ENCODE data around the gene TBC1D32. TPM values are rescaled to one million over a fixed set of nuclear protein-coding genes. Genes with fewer than 3 reads are reported as not detected.
"Not testable (repeated sequence)": the region's sequence is repeated elsewhere in the genome, so short reads cannot be mapped to it uniquely, and the experiment has no call there.

The TBC1D32 gene
- total and polyA plus RNA-seq, 2 experiments from 2014 or later: 4.7 to 9.0 TPM

DNA sequence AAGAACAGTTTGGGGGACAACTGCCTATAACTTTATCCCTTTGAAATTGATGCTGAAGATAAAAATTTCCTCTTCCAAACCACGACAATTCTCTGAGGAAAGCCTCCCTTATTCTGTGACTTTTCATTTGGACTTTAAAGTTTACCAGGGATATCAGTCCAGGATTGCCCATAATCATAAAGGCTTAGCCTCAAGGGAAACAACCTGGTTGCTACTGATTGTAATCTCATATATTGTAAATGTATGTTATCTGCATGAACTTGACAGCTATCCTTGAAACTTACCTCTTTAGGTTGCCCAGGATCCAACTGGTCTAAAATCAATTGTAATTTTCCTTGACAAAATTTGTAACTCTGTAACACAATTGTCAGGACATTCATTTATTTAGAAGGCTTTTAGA lies 23.8 kb downstream of the TBC1D32 start:
- H3K4me1 ChIP-seq (ENCODE audit: insufficient read depth): peaks cover 15% of the 10 kb centered on the region
- no peak overlapping the region for H3K4me3 ChIP-seq
- H3F3A ChIP-seq (ENCODE audit: insufficient read depth): peaks cover 10% of the 10 kb centered on the region; the same call in 1 of the 2 replicates
- H3K9ac ChIP-seq: no peak overlapping the region
- in situ Hi-C loops (cut with MboI): no loop called here
- no peaks in the 10 kb centered on the region for H3K79me2 ChIP-seq (ENCODE audit: insufficient read depth)
- H3K4me2 ChIP-seq (ENCODE audit: unreplicated experiment): peak overlapping the region; percentile 25
- H3K36me3 ChIP-seq (ENCODE audit: low read depth): no peaks in the 10 kb centered on the region
- H3K27me3 ChIP-seq (replicated peaks; ENCODE audit: insufficient read depth): no peaks in the 10 kb centered on the region
- H3K27ac ChIP-seq: no peak overlapping the region
- no peaks in the 10 kb centered on the region for H3K9me3 ChIP-seq (ENCODE audit: low read depth)
- no peaks in the 10 kb centered on the region for H4K20me1 ChIP-seq (ENCODE audit: insufficient read depth)
- no peak overlapping the region for H2AFZ ChIP-seq
- no peaks in the 10 kb centered on the region for H3K9me2 ChIP-seq (ENCODE audit: insufficient read depth)
- 74 to 82% methylated on average over 1 of the region's 1 CpG for WGBS, 2 experiments (ENCODE audit: low coverage in 1 of 2, low lambda C conversion rate in 2 of 2, missing lambda C conversion rate in 2 of 2)
- no peak for DNase-seq
- TF ChIP-seq EZH2phosphoT487 (IDR thresholded peaks at IDR 0.05; ENCODE audit: insufficient read depth, low read depth): no peak
- TF ChIP-seq EZH2 (IDR thresholded peaks at IDR 0.05; ENCODE audit: insufficient read depth, poor library complexity, severe bottlenecking): no peak

GRCh38 chr6:121309768-121310469 lies 24.4 kb downstream of the TBC1D32 start:
- no peaks in the 10 kb centered on the region for H4K20me1 ChIP-seq (ENCODE audit: insufficient read depth)
- H3K9ac ChIP-seq: no peak overlapping the region
- no peaks in the 10 kb centered on the region for H3K27me3 ChIP-seq (replicated peaks; ENCODE audit: insufficient read depth)
- no peaks in the 10 kb centered on the region for H3K36me3 ChIP-seq (ENCODE audit: low read depth)
- in situ Hi-C loops (cut with MboI): no loop called here
- H3K79me2 ChIP-seq (ENCODE audit: insufficient read depth): no peaks in the 10 kb centered on the region
- no peaks in the 10 kb centered on the region for H3K9me3 ChIP-seq (ENCODE audit: low read depth)
- H2AFZ ChIP-seq: no peak overlapping the region
- peak overlapping the region; percentile 25 for H3K4me2 ChIP-seq (ENCODE audit: unreplicated experiment)
- peaks cover 15% of the 10 kb centered on the region for H3K4me1 ChIP-seq (ENCODE audit: insufficient read depth)
- WGBS, 2 experiments (ENCODE audit: low coverage in 1 of 2, low lambda C conversion rate in 2 of 2, missing lambda C conversion rate in 2 of 2): 66 to 67% methylated on average over 4 of the region's 4 CpGs
- no peak for TF ChIP-seq EZH2 (IDR thresholded peaks at IDR 0.05; ENCODE audit: insufficient read depth, poor library complexity, severe bottlenecking)
- no peak for TF ChIP-seq EZH2phosphoT487 (IDR thresholded peaks at IDR 0.05; ENCODE audit: insufficient read depth, low read depth)
- H3K4me3 ChIP-seq: no peak overlapping the region
- no peaks in the 10 kb centered on the region for H3K9me2 ChIP-seq (ENCODE audit: insufficient read depth)
- no peak overlapping the region for H3K27ac ChIP-seq
- DNase-seq: peak; percentile 61
- H3F3A ChIP-seq (ENCODE audit: insufficient read depth): peaks cover 10% of the 10 kb centered on the region; the same call in 1 of the 2 replicates

- Histone ChIP-seq H3K9ac (no peak overlapping the region), H3K9me3 (ENCODE audit: low read depth) (no peaks in the 10 kb centered on the region), H3K9me2 (ENCODE audit: insufficient read depth) (no peaks in the 10 kb centered on the region), H2AFZ (no peak overlapping the region), H3K27ac (no peak overlapping the region), H3K27me3 (replicated peaks; ENCODE audit: insufficient read depth) (no peaks in the 10 kb centered on the region), H3K4me3 (no peak overlapping the region), H4K20me1 (ENCODE audit: insufficient read depth) (no peaks in the 10 kb centered on the region), H3K4me1 (ENCODE audit: insufficient read depth) (peaks cover 15% of the 10 kb centered on the region), H3F3A (ENCODE audit: insufficient read depth) (peaks cover 10% of the 10 kb centered on the region; the same call in 1 of the 2 replicates), H3K36me3 (ENCODE audit: low read depth) (no peaks in the 10 kb centered on the region), H3K79me2 (ENCODE audit: insufficient read depth) (no peaks in the 10 kb centered on the region), H3K4me2 (ENCODE audit: unreplicated experiment) (no peak overlapping the region)
- 82 to 83% methylated on average over 7 of the region's 7 CpGs for WGBS, 2 experiments (ENCODE audit: low coverage in 1 of 2, low lambda C conversion rate in 2 of 2, missing lambda C conversion rate in 2 of 2)
- peak; percentile 53 for DNase-seq
- in situ Hi-C loops (cut with MboI): no loop called here
- TF ChIP-seq EZH2phosphoT487 (IDR thresholded peaks at IDR 0.05; ENCODE audit: insufficient read depth, low read depth): no peak
- TF ChIP-seq EZH2 (IDR thresholded peaks at IDR 0.05; ENCODE audit: insufficient read depth, poor library complexity, severe bottlenecking): no peak
These were observed 28.2 kb downstream of the TBC1D32 start for GRCh38 chr6:121305957-121306607.

DNA sequence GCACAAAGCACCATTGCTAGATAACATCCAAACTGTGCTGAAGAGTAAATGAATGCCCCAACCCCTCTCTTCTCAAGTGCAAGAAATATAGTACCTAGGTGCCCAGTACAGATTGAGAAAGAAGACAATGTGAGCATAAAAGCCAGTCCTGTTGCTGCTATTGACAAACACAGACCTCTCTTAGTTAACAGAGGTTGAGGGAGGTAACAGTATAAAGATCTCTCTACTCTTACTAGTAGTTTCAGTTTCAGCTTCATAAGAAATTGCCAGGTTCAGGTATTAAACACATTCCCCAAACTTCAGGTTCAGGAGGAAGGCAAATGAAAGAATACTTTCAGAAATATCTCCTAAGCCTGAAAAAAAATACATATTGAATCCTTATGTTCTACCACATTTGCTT lies 31.4 kb downstream of the TBC1D32 start:
- H3K36me3 ChIP-seq (ENCODE audit: low read depth): no peaks in the 10 kb centered on the region
- no peaks in the 10 kb centered on the region for H4K20me1 ChIP-seq (ENCODE audit: insufficient read depth)
- TF ChIP-seq EZH2phosphoT487 (IDR thresholded peaks at IDR 0.05; ENCODE audit: insufficient read depth, low read depth): no peak
- no peak for TF ChIP-seq EZH2 (IDR thresholded peaks at IDR 0.05; ENCODE audit: insufficient read depth, poor library complexity, severe bottlenecking)
- DNase-seq: no peak
- no peaks in the 10 kb centered on the region for H3K9me3 ChIP-seq (ENCODE audit: low read depth)
- no peaks in the 10 kb centered on the region for H3F3A ChIP-seq (ENCODE audit: insufficient read depth)
- no peaks in the 10 kb centered on the region; the same call in 1 of the 2 replicates for H3K4me1 ChIP-seq (ENCODE audit: insufficient read depth)
- no peaks in the 10 kb centered on the region for H3K9me2 ChIP-seq (ENCODE audit: insufficient read depth)
- in situ Hi-C loops (cut with MboI): no loop called here
- no peak overlapping the region for H3K9ac ChIP-seq
- H3K79me2 ChIP-seq (ENCODE audit: insufficient read depth): no peaks in the 10 kb centered on the region
- no peak overlapping the region for H3K27ac ChIP-seq
- no peaks in the 10 kb centered on the region for H3K27me3 ChIP-seq (replicated peaks; ENCODE audit: insufficient read depth)
- no peak overlapping the region for H3K4me3 ChIP-seq
- no peak overlapping the region for H2AFZ ChIP-seq
- no peak overlapping the region for H3K4me2 ChIP-seq (ENCODE audit: unreplicated experiment)

GRCh38 chr6:121301156-121301555 lies 33.1 kb downstream of the TBC1D32 start:
- H3K79me2 ChIP-seq (ENCODE audit: insufficient read depth); DNase-seq; H3K4me3 ChIP-seq; H3K9me3 ChIP-seq (ENCODE audit: low read depth); H3F3A ChIP-seq (ENCODE audit: insufficient read depth); H3K4me1 ChIP-seq (ENCODE audit: insufficient read depth); H3K9ac ChIP-seq; H2AFZ ChIP-seq; H3K27ac ChIP-seq; H3K27me3 ChIP-seq (replicated peaks; ENCODE audit: insufficient read depth); H3K4me2 ChIP-seq (ENCODE audit: unreplicated experiment); H3K36me3 ChIP-seq (ENCODE audit: low read depth); H3K9me2 ChIP-seq (ENCODE audit: insufficient read depth); in situ Hi-C loops (cut with MboI); H4K20me1 ChIP-seq (ENCODE audit: insufficient read depth): not testable (repeated sequence)
- 95 to 98% methylated on average over 3 of the region's 3 CpGs for WGBS, 2 experiments (ENCODE audit: low coverage in 1 of 2, low lambda C conversion rate in 2 of 2, missing lambda C conversion rate in 2 of 2)

Measured in GM23248 (cell line).